K562 (cell line): Measurements from ENCODE around the gene ASAH2. TPM values are rescaled to one million over a fixed set of nuclear protein-coding genes. Genes with fewer than 3 reads are reported as not detected.

Experiments used
- ATAC-seq: fragments of 200-7000 bp; cut with Tn5 transposase; 3 replicates; pipeline ENCODE4 v1.9.1; 2020; ENCODE audit warnings: moderate library complexity
- BruUV-seq: library from RNA; stranded (reverse); fragments of 400-500 nt; replicated peaks from 2 replicates; lab custom pipeline; 2021; lab: Mats Ljungman, UMichigan
- CTCF ChIA-PET: fragments of 300-600 bp; formaldehyde crosslinking; extraction: SDS; loops from one replicate; lab custom pipeline; 2021; ENCODE audit warnings: low intra/inter-chr PET ratio; lab: Yijun Ruan, JAX
- POLR2A ChIA-PET: fragments of 300-600, 350-650 bp; sonication (Branson Sonifier 250); formaldehyde crosslinking; extraction: SDS; loops from one replicate; lab custom pipeline; 2021; ENCODE audit warnings: antibody characterized with exemption, inconsistent platforms; lab: Yijun Ruan, JAX
- DNase-seq, 4 experiments: peaks; one replicate each; pipeline versions ENCODE4 v3.0.0 to v3.0.0-alpha.2; 2011 to 2018; ENCODE audit warnings: low spot score in 3 of 4, mixed read lengths in 3 of 4; ENCODE audit errors: extremely low read depth in 1 of 4
- FAIRE-seq: peaks from 2 replicates; lab custom pipeline; 2011; peaks lifted over from hg19 to GRCh38; lab: Jason Lieb, UNC
- H2AFZ ChIP-seq: 2 replicates; pipeline ENCODE4 v1.6.0; 2011; ENCODE audit warnings: low read depth, low read length, control low read depth, inconsistent platforms
- H3K27ac ChIP-seq: fragments of 200-600 bp; 3 replicates; pipeline ENCODE4 v1.8.0; 2011; ENCODE audit warnings: low read depth, mild to moderate bottlenecking, control low read depth, inconsistent platforms, low read length, moderate library complexity, mixed read lengths; ENCODE audit errors: extremely low read depth
- H3K27me3 ChIP-seq, 2 experiments: fragments of 300-600 bp in 1 of 2; 2 replicates in 1 of 2; 3 replicates in 1 of 2; pipeline versions ENCODE4 v1.6.0 to v1.8.0; 2011; ENCODE audit warnings: inconsistent platforms in 2 of 2, low read length in 2 of 2, mild to moderate bottlenecking in 1 of 2, mixed read lengths in 1 of 2, moderate library complexity in 1 of 2; ENCODE audit not compliant: control insufficient read depth in 2 of 2, insufficient read depth in 2 of 2
- H3K36me3 ChIP-seq: fragments of 300-600 bp; 3 replicates; pipeline ENCODE4 v1.8.0; 2011; ENCODE audit warnings: mild to moderate bottlenecking, low read length, inconsistent platforms; ENCODE audit not compliant: control insufficient read depth, insufficient read depth
- H3K4me1 ChIP-seq, 2 experiments: fragments of 200-600 bp in 1 of 2; replicated peaks in 1 of 2; 2 replicates in 1 of 2; 3 replicates in 1 of 2; pipeline versions ENCODE4 v1.5.1 to v1.8.0; 2011; ENCODE audit warnings: inconsistent platforms in 2 of 2, low read length in 2 of 2, mild to moderate bottlenecking in 1 of 2, mixed read lengths in 1 of 2, moderate library complexity in 1 of 2; ENCODE audit not compliant: control insufficient read depth in 2 of 2, insufficient read depth in 2 of 2
- H3K4me2 ChIP-seq: 2 replicates; pipeline ENCODE4 v1.6.1; 2011; ENCODE audit warnings: low read length, control low read depth, inconsistent platforms, mixed read lengths; ENCODE audit not compliant: insufficient read depth
- H3K4me3 ChIP-seq: fragments of 200-600 bp; sonication (generic), shearing (Covaris generic); 2 replicates; pipeline ENCODE4 v1.5.1; 2016; ENCODE audit warnings: control low read depth, inconsistent platforms
- H3K79me2 ChIP-seq: fragments of 200-600 bp; 3 replicates; pipeline ENCODE4 v1.8.0; 2011; ENCODE audit warnings: low read length, inconsistent platforms; ENCODE audit not compliant: control insufficient read depth, insufficient read depth
- H3K9ac ChIP-seq, 2 experiments: 2 replicates each; pipeline versions ENCODE4 v1.6.0 to v1.6.1; 2011; ENCODE audit warnings: low read depth in 2 of 2, low read length in 2 of 2, control low read depth in 1 of 2, inconsistent platforms in 1 of 2, mild to moderate bottlenecking in 1 of 2, mixed read lengths in 1 of 2; ENCODE audit not compliant: insufficient read depth in 1 of 2
- H3K9me1 ChIP-seq: one replicate; pipeline ENCODE4 v1.6.0; 2011; ENCODE audit warnings: inconsistent platforms, mild to moderate bottlenecking, low read length, moderate library complexity; ENCODE audit not compliant: control insufficient read depth, insufficient read depth
- H3K9me3 ChIP-seq: replicated peaks from 2 replicates; pipeline ENCODE4 v1.5.1; 2011; ENCODE audit warnings: low read depth, low read length, inconsistent platforms; ENCODE audit not compliant: control insufficient read depth, insufficient read depth
- H4K20me1 ChIP-seq: replicated peaks from 2 replicates; pipeline ENCODE4 v1.6.1; 2011; ENCODE audit warnings: low read length, inconsistent platforms, mixed read lengths; ENCODE audit not compliant: control insufficient read depth, insufficient read depth
- BCL6 ChIP-seq: fragments of 250-450 bp; sonication (Bioruptor Pico); IDR thresholded peaks from 2 replicates; pipeline ENCODE4 v1.4.0; 2020
- DPF2 ChIP-seq: fragments of 450-650 bp; IDR thresholded peaks from 2 replicates; pipeline ENCODE4 v1.6.1; 2016
- KLF13 ChIP-seq: fragments of 450-650 bp; IDR thresholded peaks from 2 replicates; pipeline ENCODE4 v1.6.1; 2016; ENCODE audit warnings: missing genetic modification characterization, low read depth, mild to moderate bottlenecking, missing compliant biosample characterization, moderate library complexity, borderline replicate concordance
- NKRF ChIP-seq: fragments of 450-650 bp; IDR thresholded peaks from 2 replicates; pipeline ENCODE4 v1.6.1; 2016; ENCODE audit warnings: borderline replicate concordance
- PHB2 ChIP-seq: fragments of 450-650 bp; IDR thresholded peaks from 2 replicates; pipeline ENCODE4 v1.6.1; 2017; ENCODE audit warnings: low read depth
- PRDM10 ChIP-seq: fragments of 450-650 bp; IDR thresholded peaks from 2 replicates; pipeline ENCODE4 v1.6.1; 2018; ENCODE audit not compliant: partially characterized antibody
- SIN3A ChIP-seq, 2 experiments: fragments of 150-350 bp in 1 of 2; IDR thresholded peaks; 2 replicates each; pipeline ENCODE4 v1.6.1; 2011 to 2016; ENCODE audit warnings: borderline replicate concordance in 2 of 2, low read depth in 2 of 2, low read length in 2 of 2, mild to moderate bottlenecking in 2 of 2, moderate library complexity in 2 of 2; ENCODE audit not compliant: control insufficient read depth in 1 of 2
- TRIM24 ChIP-seq, 2 experiments: fragments of 450-650 bp; IDR thresholded peaks; 2 replicates each; pipeline ENCODE4 v1.6.1; 2016
- ZNF316 ChIP-seq: fragments of 450-650 bp; IDR thresholded peaks from 2 replicates; pipeline ENCODE4 v1.6.1; 2016
- ZNF639 ChIP-seq, 2 experiments: fragments of 200-800 bp in 1 of 2; sonication (Bioruptor generic) in 1 of 2; sonication (generic) in 1 of 2; formaldehyde crosslinking in 1 of 2; IDR thresholded peaks in 1 of 2; conservative IDR thresholded peaks in 1 of 2; 2 replicates each; pipeline versions ENCODE4 v1.5.0 to v1.6.1; 2016 to 2020; ENCODE audit warnings: missing compliant biosample characterization in 1 of 2, missing genetic modification characterization in 1 of 2, missing genetic modification reagents in 1 of 2
- ZNF778 ChIP-seq: fragments of 450-650 bp; formaldehyde crosslinking; IDR thresholded peaks from 2 replicates; pipeline ENCODE4 v1.4.0; 2020; ENCODE audit warnings: mild to moderate bottlenecking, moderate library complexity
- WGBS: fragments of 100-300 bp; shearing (Covaris generic); methylation state at CpG from one replicate; pipeline ENCODE4 v1.1.6; 2016; ENCODE audit warnings: low coverage, mixed read lengths; ENCODE audit not compliant: insufficient coverage; ENCODE audit errors: missing lambda C conversion rate; 5-methylcytosine and 5-hydroxymethylcytosine counted together
- in situ Hi-C: fragments of 300-500 bp; cut with MboI; formaldehyde crosslinking; loops from 4 replicates; pipeline ENCODE4 v1.15.0; 2018; ENCODE audit warnings: inconsistent platforms, mixed read lengths
- intact Hi-C: fragments of 100-400 bp; cut with micrococcal nuclease; formaldehyde crosslinking; loops from 2 replicates; pipeline ENCODE4 v1.14.2; 2022
- polyA plus RNA-seq, 8 experiments: library from polyadenylated mRNA; depleted of rRNA in 4 of 8; stranded (reverse) in 5 of 8; unstranded in 3 of 8; fragments of >200 nt; fragmentation: Nextera tagmentation in 2 of 8; fragmentation: Illumina TruSeq in 1 of 8; extraction: Ambion mirVana in 2 of 8; extraction: Trizol in 1 of 8; gene quantifications; 2 replicates each; pipeline versions ENCODE4 v1.2.1 to v1.2.3, GENCODE V29; 2011 to 2014; ENCODE audit warnings: inconsistent platforms in 1 of 8, missing spikeins in 1 of 8
- total RNA-seq, 7 experiments: library from RNA; depleted of rRNA in 6 of 7; stranded (reverse); fragments of >200 nt in 6 of 7; fragmentation: Illumina TruSeq in 2 of 7; extraction: Trizol in 2 of 7; gene quantifications; 2 replicates each; pipeline versions ENCODE4 v1.2.1 to v1.2.3, GENCODE V29; 2011 to 2021; ENCODE audit warnings: low replicate concordance in 1 of 7

ASAH2 gene
- total and polyA plus RNA-seq, 9 of the 15 experiments (the other 6 are each of a cell fraction or from before 2014, with no cell fraction given): 2.5 to 12.0 (median 8.5) TPM

GRCh38 chr10:50281210-50281966, 30.1 kb upstream of the ASAH2 start:
- BruUV-seq: no TSS peak
- FAIRE-seq (no peak), ATAC-seq (no peak), DNase-seq (no peak)
- Histone ChIP-seq H4K20me1 (no peaks in the 10 kb centered on the region), H2AFZ (peak overlapping the region; percentile 56), H3K4me3 (no peak overlapping the region), H3K9me3 (no peaks in the 10 kb centered on the region), H3K36me3 (no peaks in the 10 kb centered on the region), H3K27ac (no peak overlapping the region), H3K4me1 (peaks cover 7 to 12% of the 10 kb centered on the region in 2 experiments; a peak in 3 of 5 replicates), H3K27me3 (no peaks in the 10 kb centered on the region), H3K4me2 (no peak overlapping the region), H3K9ac (no peak overlapping the region), H3K79me2 (no peaks in the 10 kb centered on the region), H3K9me1 (no peaks in the 10 kb centered on the region)
- ChIA-PET POLR2A (interaction anchor here (0.7 to 1.8 kb wide), 2 partner anchors 11 to 21 kb away, joined by 3 to 8 read pairs; no protein-coding TSS in a partner anchor), CTCF (no interaction called here)
- in situ Hi-C loops: no loop called here
- TF ChIP-seq PRDM10 (peak; percentile 91), SIN3A (IDR thresholded peaks at IDR 0.05; ENCODE audit: borderline replicate concordance in 2 of 2, control insufficient read depth in 1 of 2, low read depth in 2 of 2, low read length in 2 of 2) (0 out of 4 replicates have a peak, but pooled peaks of 1 of the 2 experiments have one; percentile 41), ZNF778 (no peak), PHB2 (no peak), TRIM24 (IDR thresholded peaks at IDR 0.05) (peak; percentile 26 to 58; a peak in 2 of 4 replicates), ZNF316 (peak; percentile 50; the same call in 1 of the 2 replicates), BCL6 (CRISPR knock-in tag) (no peak), ZNF639 (CRISPR knock-in tag; conservative IDR thresholded peaks at IDR 0.05 in 1 of 2, IDR thresholded peaks at IDR 0.05 in 1 of 2) (no peak), NKRF (no peak), KLF13 (no peak), DPF2 (peak; percentile 38; the same call in 1 of the 2 replicates)
- TF ChIP-seq, all 486 proteins: peak for 5
- intact Hi-C loops: no loop called here
- 58% methylated on average over 8 of the region's 8 CpGs for WGBS
